HL-60/S4 (cell line): Measurements from ENCODE around the gene DRG2.

Experiments
- in situ Hi-C: fragments of 300-500 bp; cut with MboI; formaldehyde crosslinking; loops from 2 replicates; pipeline ENCODE4 v1.14.3; 2022; ENCODE audit warnings: low sequenced_read_pairs

Gene DRG2, protein sequence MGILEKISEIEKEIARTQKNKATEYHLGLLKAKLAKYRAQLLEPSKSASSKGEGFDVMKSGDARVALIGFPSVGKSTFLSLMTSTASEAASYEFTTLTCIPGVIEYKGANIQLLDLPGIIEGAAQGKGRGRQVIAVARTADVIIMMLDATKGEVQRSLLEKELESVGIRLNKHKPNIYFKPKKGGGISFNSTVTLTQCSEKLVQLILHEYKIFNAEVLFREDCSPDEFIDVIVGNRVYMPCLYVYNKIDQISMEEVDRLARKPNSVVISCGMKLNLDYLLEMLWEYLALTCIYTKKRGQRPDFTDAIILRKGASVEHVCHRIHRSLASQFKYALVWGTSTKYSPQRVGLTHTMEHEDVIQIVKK

DNA sequence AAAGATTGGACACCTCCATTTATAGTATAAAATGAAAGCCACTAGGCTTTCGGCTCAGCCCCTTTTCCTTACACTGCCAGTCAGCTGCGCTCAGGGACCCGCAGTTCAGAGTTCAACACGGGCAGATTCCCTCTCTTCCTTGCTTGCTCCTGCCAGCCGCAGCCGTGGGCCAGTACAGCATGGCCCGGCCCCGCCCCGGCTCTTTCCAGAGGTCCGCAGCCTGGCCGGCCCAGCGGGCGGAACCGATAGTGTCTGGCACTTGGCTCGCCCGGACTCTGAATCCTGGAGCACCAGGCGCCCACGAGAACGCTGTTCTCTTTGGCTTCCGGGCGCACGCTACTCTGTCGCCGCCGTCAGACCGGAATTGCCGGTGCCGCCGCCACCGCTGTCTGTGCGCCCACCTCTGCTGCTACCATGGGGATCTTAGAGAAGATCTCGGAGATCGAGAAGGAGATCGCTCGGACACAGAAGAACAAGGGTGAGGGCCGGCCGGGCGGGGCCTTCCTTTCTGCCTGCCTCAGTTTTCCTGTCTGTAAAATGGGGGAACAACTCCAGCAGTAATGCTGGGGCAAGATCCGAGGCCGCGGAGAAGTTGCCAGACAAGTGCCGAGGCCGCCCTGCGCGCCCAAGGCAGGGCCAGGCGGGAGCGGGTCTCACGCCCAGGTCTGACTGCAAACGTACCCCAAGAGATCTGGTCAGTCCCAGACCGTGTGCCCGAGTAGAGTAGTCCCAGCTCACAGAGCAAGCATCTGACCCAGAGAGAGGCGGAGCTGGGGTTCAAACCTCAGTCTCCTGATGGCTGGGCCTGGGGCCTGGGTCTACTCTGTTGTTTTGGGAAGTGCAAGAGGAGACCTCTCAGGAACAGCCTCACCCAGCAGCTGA is at the start of gene DRG2:
Gene DRG2 (plus strand): TSS at position 339 of the 882 bp plus-strand sequence. CDS start 76 bp downstream, at position 415.
- in situ Hi-C loops, result no loop called here

DNA sequence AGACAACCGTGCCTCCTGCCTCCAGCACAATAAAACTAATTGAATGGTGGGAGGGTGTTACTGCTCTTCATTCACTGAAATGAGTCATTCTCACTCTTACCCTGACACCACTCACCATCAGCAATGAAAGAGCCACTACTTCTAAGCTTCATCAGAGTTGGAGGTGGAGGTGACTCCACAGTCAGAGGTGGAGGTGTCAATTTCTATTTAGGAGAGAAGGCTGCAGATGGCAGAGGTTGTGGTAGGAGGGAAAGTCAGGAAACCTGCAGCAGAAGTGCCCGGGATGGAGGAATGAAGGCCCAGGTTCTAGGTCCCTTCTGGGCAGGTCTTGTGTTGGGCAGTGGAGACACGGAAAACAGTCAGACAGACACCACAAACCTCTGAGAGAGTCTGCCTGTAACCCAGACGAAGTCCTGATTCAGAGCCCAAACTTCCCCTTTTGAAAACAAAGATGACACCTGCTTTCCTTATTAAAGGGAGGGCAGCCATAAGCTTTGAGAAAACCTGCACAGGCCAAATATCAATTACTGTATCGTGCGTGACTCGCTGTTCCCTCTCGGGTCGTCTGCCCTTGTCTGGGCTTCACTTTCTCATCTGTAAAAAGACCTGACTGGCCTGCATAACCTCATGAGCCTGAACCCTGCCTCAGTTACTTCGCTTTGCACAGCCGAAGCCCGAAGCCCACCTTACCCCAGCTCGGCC is 49.4 kb upstream of the DRG2 start:
- in situ Hi-C loops, result loop anchor here (25.0 kb wide), 1 partner anchor 351 kb away; the partner anchor contains the start of gene RAI1

DNA sequence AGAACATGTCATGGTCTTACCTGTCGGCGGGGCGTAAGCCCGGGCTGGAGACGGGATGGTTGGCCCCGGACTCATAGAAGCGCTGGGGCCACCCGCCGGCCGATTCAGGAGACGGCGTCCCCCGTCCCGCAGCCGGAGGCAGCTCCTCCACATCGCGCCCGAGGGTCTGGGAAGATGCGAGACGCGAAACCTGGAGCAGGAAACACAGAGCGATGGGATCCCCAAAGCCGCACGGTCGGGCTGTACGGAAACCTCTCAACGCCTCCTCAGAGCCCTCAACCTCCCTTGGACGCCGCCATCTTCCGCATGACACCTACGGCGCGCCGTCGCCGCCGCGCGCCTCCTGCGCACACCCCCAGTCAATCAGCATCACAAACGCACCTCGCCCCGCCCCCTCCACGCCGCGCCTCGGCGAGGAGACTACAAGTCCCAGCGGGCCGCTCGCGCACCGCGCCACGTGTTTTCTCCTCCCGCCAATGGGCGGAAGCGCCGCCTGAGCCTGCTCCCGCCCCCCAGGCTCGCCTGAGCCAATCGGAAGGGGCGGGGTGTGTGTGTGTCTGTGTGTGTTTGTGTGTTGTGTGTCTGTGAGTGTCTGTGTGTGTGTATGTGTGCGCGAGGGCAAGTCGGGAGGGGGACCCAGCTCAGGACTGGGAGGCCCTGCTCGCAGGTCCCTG is 48.8 kb upstream of the DRG2 start, which contains the start of the genes ATPAF2 and GID4:
Gene ATPAF2 (minus strand): TSS at position 308 of the 674 bp plus-strand sequence. CDS start 155 bp downstream, at position 153.
Gene GID4 (plus strand): TSS at position 548 of the 674 bp plus-strand sequence. CDS start 57 bp downstream, at position 605.
- in situ Hi-C loops, result loop anchor here (25.0 kb wide), 1 partner anchor 352 kb away; the partner anchor contains the start of gene RAI1

DNA sequence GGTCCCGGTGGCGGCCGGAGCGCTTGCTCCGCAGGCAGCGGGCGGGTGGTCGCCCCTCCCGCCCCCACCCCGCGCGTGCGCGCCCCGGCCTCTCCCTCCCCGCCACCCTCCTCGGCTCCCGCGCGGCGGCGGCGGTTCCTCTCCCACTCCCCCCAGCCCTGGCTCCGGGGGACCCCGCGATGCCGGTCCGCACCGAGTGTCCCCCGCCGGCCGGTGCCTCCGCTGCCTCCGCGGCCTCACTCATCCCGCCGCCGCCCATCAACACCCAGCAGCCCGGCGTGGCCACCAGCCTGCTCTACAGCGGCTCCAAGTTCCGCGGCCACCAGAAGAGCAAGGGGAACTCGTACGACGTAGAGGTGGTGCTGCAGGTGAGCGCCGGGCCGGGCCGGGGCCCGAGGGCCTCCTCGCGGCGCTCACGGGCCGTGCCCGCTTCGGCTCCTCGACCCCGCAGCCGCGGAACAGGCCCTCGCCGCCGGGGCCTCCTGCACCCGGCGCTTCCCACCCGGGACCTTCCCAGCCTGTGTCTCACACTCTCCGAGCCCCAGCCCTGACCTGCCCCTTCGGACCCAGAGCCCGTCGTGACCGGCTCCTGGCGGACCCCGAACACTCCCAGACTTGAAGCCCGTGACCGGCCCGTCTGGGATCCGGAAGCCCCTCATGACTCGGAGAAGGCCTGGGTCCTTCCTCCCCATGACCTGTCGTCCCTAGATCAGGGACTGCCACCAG is 48.0 kb upstream of the DRG2 start:
- in situ Hi-C loops, result loop anchor here (25.0 kb wide), 1 partner anchor 352 kb away; the partner anchor contains the start of gene RAI1

DNA sequence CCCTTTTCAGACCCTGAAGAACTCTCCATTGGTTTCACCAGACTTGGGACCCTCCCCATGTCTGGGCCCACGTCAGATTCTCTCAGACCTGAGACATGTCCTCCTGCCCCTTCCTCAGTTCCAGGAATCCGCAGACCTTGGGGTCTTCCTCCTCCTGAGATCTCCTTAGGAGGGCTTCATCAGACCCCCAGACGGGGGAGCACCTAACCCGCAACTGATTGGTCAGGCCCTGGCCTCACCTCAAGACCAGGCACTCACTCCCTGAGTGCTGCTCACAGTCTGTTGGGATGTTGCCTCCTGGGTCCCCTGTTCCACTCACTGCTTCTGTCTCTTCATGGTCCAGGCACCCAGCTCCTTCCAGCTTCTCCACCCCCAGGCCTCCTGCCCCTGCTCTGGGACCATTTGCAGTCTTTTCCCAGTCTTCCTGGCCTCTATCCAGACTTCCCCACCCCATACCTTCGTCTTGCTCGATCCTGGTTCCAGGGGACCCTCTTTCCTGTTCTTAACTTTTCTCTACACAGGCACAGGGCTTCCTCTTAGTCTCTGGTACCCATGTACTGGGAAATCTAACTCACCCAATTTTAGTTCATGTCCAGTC is 47.4 kb upstream of the DRG2 start:
- in situ Hi-C loops, result loop anchor here (25.0 kb wide), 1 partner anchor 353 kb away; the partner anchor contains the start of gene RAI1

DNA sequence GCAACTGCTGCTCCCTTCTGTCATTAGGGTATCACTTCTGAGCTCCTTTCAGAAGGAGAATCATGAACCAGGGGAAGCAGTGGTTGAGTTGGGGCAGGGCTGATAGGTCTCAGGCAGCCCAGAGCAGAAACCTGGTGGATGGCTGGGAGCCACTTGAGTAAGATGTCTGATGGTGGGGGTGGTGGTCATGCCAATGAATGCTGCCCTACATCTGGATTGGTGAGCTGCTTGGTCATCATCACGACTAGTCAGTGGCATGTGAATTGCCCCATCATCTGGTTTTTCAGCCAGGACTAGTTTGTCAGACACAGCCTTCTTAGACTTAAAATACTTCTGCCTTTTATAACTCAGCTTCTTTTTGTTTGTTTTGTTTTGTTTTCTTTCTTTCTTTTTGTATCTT is 46.0 kb upstream of the DRG2 start:
- in situ Hi-C loops, result loop anchor here (25.0 kb wide), 1 partner anchor 354 kb away; the partner anchor contains the start of gene RAI1

DNA sequence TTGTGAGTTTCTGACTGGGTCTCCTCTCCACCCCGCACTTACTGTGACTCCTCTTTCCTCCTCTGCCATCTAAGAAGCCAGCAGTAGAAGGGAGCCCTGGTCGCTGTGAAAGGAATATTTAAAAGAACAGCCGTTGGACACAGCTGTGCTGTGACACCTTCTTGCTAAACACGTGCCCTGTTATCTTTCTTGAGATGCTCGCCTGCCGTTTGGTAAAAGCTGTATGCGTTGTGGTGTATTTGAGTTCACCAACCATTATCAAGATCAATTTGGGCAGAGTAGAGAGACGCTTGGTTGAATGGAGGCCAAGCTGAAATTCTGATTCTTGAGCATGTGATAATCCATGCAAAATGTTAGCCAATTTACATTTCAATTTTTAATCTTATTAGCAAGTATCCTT is 44.8 kb upstream of the DRG2 start:
- in situ Hi-C loops, result loop anchor here (25.0 kb wide), 1 partner anchor 356 kb away; the partner anchor contains the start of gene RAI1

DNA sequence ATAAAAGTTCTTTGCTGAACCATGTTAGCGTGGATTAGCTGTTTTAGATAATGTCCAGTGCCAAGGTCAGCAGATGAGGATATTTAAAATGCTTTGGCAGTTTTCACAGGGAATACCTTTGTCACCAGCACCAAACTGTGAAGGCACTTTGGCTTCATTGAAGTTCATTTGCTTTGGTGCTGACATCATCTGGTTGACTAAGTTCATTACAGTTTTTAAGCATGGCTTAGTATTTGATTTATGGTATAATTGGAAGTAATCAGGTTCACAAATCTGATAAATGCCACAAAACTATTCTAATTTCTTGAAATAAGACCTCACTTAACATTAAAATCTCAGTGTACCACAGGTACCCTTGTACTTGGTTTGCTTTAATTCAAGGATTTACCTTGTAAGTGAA is 44.3 kb upstream of the DRG2 start:
- in situ Hi-C loops, result loop anchor here (25.0 kb wide), 1 partner anchor 356 kb away; the partner anchor contains the start of gene RAI1

DNA sequence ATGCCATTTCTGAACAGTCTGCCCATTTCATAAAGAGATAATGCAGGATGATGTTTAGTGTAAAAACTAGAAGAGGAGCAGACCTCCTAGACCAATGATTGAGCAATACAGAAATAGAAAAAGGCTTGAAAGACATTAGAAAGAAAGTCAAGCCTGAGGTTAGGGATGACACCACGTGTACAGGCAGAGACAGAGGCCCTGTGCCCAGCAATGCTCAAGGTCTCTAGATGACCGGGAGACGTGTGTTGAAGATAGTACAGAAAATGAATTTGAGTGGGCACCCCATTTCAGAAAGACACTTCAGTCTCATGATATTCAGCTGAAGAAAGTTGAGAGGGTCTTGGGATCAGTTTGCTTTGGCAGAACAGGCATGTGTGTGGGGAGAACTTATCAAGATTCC is 43.1 kb upstream of the DRG2 start:
- in situ Hi-C loops, result loop anchor here (25.0 kb wide), 1 partner anchor 357 kb away; the partner anchor contains the start of gene RAI1

DNA sequence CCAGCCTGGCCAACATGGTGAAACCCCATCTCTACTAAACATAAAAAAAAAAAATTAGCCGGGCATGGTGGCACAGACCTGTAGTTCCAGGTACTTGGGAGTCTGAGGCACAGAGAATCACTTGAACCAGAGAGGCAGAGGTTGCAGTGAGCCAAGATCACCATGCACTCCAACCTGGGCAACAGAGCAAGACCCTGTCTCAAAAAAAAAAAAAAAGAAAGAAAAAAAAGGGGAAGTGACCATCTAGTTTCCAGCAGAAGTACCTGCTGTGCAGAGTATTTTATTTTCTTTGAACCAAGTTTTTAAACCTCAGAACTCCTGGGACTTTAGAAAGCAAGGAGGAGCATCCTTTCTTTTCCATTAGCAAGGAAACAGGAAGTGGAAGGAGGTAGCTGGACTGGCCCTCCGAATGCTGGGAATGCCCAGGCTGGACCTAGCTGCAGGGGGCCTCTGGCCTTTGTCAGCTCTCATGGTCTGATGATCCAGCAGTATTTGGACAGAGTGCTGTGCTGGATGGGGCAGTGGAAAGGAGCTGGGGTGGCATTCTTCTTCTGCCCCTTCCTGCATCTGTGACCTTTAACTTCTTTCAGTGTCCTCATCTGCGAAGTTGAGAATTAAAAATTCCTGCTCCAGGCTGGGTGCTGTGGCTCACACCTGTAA is 41.9 kb upstream of the DRG2 start:
- in situ Hi-C loops, result loop anchor here (25.0 kb wide), 1 partner anchor 359 kb away; the partner anchor contains the start of gene RAI1

DNA sequence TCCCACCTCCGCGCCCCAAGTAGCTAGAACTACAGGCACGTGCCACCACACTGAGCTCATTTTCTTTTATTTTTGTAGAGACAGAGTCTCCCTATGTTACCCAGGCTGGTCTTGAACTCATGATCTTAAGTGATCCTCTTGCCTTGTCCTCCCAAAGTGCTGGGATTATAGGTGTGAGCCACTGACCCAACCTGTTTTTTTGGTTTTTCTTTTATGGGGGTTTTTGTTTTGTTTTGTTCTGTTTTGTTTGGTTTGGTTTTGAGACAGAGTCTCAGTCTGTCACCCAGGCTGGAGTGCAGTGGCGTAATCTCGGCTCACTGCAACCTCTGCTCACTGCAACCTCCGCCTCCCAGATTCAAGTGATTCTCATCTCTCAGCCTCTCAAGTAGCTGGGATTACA is 32.2 kb upstream of the DRG2 start:
- in situ Hi-C loops, result no loop called here

DNA sequence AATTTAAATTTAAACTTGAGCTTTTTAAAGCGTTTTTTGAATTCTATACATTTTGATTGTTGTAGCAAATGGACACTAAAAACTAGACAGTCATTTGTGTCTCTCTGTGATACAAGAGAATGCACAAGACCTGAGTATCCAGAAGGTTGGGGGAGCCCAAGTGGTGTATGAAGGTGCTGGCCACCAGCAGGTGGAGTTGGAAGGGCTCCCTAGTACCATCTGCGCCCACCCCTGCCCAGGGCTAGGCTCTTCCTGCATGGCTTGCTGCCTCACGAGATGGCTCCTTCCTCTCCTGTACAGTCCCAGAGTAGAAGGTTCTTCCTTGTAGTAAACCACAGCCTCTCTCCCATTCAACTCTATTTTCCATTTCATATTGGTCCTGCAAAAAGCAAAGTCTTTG is 31.5 kb upstream of the DRG2 start:
- in situ Hi-C loops, result no loop called here

DNA sequence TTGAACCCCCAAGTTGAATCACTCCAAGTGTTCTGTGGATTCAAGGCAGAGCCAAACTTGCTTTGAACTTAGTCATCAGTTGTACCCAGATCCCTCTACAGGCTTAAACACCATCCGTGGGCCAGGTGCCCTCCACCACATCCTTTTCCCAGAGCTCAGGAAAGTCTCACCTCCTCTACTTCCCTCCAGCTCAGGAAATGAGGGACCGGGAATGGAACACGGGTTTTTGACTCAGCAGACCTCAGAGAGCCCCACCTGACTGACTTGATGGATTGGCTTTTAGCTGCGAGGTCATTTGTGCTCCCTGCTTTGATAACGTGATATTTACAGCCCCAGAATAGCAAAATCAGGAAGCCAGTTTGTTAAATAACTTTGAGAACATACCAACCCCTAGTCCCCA is 28.5 kb upstream of the DRG2 start:
- in situ Hi-C loops, result no loop called here

DNA sequence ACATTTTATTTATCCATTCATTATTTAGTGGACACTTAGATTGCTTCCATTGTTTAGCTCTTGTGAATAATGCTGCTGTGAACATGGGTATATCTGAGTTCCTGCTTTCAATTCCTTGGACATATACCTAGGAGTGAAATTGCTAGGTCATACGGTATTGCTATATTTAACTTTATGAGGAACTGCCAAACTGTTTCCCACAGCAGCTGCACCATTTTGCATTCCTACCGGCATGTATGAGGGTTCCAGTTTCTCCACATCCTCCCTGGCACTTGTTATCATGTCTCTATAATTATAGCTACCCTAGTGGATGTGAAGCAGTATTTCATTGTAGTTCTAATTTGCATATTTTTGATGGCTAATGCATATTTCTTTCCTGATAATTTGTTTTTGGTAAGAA is 23.7 kb upstream of the DRG2 start:
- in situ Hi-C loops, result no loop called here

DNA sequence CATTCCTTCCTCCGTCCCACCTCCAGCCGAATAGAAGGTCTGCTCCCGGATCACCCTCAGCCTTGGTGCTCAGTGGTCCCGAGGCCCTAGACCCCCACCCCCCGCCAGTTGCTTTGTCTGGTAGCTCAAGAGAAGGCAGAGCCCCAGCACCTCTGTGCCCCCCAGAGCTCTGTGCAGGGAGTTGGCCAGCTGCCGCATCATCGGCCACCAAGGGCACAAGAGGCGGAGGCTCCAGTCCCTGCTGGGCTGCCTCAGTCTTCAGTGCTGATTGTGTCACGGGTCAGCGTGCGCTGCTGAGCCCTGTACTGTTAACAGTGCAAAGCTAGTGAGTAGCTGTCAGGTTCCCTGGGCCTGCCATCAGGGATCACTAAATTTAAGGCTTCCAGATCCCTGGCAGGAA is 22.2 kb upstream of the DRG2 start:
- in situ Hi-C loops, result no loop called here

DNA sequence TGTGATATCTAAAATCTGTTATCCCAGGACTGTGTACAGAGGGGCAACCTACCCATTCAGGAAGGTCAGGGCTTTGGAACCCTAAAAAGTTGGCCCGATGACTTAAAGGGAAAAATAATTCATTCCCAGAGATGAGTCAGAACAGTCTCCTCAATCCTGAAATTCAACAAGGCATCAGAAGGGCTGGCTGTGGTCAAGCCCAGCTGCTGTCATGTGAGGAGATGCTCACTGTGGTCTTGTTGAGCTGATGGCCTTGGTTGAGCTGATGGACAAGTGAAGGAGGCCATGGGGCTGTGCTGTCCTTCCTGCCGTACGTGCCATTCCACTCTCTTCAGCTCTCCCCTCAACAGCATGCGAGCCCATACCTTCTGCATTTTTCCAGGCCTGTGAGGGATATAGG is 20.9 kb upstream of the DRG2 start:
- in situ Hi-C loops, result no loop called here

DNA sequence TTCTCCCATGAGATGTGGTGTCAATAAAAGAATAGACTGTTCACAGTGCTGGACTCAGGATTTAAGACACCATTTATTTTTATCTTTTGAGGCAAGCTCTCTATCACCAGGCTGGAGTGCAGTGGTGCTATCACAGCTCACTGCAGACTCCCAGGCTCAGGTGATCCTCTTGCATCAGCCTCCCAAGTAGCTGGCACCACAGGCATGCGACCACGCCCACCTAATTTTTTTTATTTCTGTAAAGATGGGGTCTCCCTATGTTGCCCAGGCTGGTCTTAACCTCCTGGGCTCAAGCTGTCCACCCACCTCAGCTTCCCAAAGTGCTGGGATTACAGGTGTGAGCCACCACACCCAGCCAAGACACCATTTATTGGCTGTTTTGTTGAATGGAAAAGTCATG is 18.6 kb upstream of the DRG2 start:
- in situ Hi-C loops, result no loop called here

DNA sequence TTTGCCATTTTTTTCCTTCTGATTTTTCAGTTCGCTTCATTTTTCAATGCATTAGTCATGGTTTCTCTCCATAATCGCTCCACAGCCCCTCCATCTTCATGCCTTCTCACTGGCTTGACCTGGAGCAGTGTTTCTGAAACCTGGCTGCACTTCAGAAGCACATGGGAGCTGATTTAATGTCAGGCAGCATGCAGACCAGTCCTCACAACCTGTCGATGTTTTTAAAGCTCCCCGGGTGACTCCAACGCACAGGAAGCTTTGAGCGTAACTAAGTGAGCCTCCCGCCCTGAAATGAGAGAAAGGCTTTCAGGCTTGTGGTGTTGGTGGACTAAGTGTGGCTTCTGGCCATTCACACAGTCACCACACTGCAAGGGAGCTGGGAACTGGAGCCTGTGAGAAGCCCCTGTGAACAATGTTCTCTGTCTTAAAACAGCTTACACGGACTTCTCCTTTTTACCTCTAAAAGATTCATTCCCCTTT is 16.8 kb upstream of the DRG2 start:
- in situ Hi-C loops, result no loop called here
